Stimulated activated CD8-positive, alpha-beta memory T cell treated with anti-CD3 and anti-CD28 coated beads, Interleukin-12 subunit alpha, Interleukin-12 subunit beta, amount 100 ng/mL, for 24 hours (primary cell): ENCODE results near the gene ZBTB7C.

ENCODE experiments used
- DNase-seq: peaks from one replicate; pipeline ENCODE4 v3.0.0-alpha.2; 2020; ENCODE audit errors: extremely low read depth

Gene ZBTB7C

DNA sequence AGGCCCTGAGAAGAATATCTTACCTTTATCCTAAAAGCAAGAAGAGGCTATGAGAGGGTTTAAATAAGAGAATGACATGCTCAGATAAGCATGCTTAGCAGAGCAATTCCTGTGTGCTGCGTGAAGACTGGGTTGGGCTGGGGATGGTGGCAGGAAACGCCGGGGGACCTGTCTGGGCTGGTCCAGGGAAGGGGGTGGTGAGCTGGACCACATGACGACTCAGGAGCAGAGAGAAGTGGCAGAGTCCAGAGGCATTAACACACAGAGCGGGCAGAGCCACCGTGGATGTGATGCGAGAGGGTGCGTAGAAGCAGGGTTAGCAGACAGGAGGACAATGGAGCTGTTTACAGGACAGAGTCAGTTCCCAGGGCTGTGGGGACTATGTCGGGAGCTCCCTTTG lies 84.5 kb downstream of the ZBTB7C start:
- DNase-seq, result no peak

DNA sequence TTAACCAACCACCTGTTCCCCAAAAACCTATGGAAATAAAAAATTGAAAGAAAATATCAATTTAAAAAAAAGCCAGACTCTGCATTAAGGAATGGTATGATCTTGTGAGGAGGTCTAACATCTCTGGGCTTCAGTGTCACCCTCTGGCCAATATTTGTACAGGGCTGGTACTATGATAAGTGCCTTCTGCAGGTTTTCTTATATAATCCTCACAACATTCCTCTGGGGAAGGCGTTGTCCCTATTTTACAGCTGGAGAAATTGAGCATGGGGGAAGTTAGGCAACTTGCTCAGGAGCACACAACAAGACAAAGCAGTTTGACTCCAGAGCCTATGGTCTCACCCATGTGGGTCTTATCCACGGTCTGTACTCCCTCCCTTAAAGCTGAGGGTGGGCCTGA lies 86.0 kb downstream of the ZBTB7C start:
- DNase-seq, result no peak

DNA sequence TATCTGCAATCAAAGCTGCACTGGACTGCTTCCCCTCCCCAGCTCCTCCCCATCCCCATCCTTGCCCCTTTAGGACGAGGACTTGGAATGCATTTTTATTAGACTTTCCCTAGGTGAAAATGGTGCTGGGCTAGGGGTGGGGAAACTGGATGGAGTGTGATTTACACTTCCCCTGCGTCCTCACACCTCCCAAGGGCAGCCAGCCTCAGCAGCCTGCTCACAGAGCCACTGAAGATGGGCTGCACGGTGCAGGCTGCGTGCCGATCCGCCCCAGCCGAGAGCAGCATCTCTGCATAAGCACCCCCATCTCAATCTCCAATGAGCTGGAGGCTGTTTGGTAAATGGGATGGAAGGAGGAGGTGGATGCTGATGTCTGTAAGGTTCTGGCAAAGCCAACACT lies 87.6 kb downstream of the ZBTB7C start:
- DNase-seq, result no peak

DNA sequence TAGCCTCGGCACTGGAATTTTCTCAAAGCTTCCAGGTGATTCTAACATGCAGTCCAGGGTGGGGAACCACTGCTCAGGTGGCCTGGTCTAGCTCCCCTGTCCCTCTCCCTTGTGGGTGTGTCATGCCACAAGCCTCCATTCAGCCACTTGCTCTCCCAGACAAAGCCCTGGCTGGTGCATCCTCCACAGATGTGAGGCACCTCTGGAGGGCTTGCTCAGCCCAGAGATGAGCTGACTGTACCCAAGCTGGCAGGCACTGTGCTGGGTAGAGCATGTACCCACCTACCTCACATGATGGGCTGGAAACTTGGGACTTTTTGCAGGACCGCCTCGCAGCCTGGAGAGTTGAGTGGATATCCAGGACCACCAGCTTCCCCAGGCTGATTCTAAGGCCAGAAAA lies 88.1 kb downstream of the ZBTB7C start:
- DNase-seq, result no peak

DNA sequence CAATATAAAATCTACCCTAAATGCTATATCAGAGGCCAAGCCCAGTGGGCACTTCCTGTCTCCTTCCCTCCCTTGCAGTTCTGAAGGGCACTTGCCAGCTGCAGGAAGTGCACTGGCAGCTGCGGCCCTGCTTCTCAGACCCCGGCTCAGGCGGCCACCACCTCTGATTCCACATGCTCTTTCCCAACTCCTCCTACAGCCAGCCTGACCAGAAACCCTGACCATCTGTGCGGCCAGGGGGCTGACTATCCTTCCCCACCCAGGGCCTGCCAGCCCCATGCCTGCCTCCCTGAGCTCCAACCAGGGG lies 88.6 kb downstream of the ZBTB7C start:
- no peak for DNase-seq

DNA sequence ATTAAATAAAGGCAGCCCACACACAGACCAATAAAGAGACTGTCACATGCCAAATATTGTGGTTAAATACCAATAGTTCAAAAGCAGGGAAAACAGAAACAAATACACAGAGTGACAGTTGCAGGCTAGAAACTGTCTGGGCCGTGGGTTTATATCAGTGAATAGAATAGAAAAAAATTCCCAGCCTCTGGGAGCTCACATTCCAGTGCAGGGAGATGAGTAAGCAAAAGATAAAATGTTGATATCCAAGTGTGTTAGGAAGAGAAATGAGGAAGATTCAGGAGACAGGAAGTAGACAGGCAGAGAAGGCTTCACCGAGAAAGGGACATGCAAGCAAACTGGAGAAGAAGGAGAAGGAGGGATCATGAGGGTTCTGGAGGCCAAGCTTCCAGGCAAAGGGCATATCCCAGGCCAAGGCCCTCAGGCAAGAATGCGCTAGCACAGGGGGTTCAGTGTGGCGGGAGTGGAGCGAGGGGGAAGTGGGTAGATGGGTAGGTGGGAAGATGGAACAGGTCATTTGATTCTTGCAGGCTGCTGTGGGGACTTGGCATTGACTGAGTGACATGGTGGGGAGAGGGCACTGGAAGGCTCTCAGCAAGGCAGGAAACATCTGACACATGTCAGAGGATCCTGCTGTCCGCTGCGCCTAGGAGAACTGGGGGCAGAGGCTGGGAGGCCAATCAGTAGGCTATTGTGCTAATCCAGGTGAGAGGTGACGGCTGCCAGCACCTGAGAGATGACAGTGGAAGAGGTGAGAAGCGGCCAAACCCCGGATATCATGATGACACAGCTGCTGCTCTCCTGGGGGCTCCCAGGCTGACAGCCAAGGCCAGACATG lies 89.2 kb downstream of the ZBTB7C start:
- no peak for DNase-seq

- no peak for DNase-seq
These were observed 90.7 kb downstream of the ZBTB7C start for GRCh38 chr18:48318436-48318835.

- DNase-seq, result no peak
These were observed 91.3 kb downstream of the ZBTB7C start for GRCh38 chr18:48317781-48318381.

GRCh38 chr18:48316177-48316576 lies 93.0 kb downstream of the ZBTB7C start:
- no peak for DNase-seq

GRCh38 chr18:48314690-48315089 lies 94.5 kb downstream of the ZBTB7C start:
- no peak for DNase-seq

GRCh38 chr18:48313792-48314191 lies 95.4 kb downstream of the ZBTB7C start:
- no peak for DNase-seq

GRCh38 chr18:48312066-48312465 lies 97.1 kb downstream of the ZBTB7C start:
- DNase-seq, result no peak

- DNase-seq, result no peak
These were observed 98.2 kb downstream of the ZBTB7C start for GRCh38 chr18:48310999-48311398.

DNA sequence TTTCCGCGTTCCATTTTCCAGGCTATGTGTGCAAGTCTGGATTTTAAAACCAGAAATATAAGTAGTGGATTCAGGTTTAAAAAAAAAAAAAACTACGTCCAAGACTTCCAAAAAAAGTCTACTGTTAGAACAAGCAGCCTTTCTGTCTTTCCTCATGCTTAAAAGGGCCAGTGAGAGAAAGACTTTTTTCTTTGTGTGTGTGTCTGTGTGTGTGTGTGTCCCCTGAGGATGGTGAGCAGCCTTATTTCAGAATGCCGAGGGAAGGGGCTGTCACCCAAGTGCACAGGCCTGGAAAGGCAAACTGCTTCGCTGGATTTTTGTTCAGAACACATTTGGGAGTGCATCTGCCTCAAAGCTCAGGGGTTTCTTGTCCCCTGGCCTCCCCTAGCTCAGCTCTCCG lies 98.8 kb downstream of the ZBTB7C start:
- no peak for DNase-seq

GRCh38 chr18:48308755-48309575 lies 100.2 kb downstream of the ZBTB7C start:
- no peak for DNase-seq

DNA sequence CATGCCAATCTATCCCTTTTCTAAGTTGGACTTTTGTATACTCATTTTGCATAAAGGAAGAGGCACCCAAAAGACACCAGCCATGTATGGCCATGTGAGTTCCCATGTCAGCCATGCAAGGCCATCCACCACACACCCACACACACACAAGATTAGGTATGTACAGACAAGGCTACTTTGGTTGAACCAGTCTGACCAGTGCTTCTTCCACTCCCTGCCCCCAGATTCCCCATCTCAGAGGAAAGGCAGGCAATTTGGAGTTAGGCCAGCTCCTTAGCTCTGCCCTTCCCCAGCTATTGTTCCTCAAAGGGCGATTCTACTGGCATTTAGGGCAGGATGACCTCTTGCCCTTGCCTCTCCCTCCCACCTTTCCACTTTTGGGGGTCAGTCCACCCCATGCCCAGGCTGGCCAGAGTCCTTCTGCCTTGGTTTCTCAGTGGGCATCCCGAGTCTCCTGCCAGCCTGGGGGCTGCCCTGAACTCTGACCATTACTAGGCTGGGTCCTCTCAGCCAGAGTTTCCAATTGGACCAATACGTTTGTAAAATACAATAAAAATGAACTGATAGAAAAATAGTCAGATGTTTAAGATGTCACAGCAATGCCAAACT lies 101.1 kb downstream of the ZBTB7C start:
- no peak for DNase-seq

DNA sequence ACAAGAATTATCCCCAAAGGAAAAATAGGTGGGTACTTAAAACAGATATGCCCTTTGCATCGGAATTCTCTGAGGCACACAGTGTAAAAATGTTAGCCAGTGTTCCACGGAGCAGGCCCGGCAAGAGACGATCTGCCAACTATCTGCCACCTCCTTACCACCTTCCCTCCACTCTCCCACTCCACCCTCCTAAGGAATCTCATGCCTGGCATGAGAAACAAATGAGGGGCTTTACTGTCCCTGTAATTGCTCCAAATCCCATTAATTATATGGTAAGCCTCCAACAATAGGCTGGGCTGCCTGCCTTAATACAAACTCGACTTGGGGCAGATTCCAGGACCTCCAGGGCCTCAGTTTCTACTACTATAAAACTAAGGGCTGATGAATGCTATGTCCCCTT lies 102.3 kb downstream of the ZBTB7C start:
- no peak for DNase-seq

DNA sequence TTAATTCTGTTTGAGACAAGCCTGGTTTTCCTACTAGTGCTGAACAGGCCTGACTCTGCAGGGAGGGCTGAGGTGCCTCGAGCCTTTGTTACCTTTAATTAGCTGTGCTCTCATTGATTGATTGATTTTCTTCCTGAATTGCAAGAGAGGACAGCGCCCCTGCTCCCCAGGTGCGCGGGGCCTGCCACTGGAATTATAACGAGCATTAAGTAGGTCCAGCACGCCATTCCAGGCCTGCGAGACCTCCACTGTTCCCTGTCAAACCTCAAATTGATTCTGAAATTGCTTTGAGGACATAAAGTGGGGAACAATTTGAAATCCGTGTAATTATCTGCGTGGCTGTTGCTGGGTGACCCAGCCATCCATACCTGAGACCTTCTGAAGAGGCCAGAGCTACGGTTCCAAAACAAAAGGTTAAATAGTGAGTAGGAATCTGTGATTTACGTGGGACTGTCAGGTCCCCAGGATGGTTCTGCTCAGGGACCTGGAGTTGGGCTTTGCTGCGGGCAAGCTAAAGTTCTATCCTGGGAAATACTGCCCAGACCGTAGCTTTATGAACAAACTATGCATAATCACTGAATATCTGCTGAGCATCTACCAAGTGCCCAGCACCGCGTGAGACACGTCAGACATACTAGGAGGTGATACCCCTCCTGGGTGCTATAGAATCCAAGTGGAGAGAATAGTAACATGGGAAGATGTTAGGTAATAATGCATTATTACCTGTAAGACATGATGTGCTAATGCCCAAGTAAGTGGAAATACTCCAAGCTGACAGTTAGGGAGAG lies 104.1 kb downstream of the ZBTB7C start:
- DNase-seq, result no peak

DNA sequence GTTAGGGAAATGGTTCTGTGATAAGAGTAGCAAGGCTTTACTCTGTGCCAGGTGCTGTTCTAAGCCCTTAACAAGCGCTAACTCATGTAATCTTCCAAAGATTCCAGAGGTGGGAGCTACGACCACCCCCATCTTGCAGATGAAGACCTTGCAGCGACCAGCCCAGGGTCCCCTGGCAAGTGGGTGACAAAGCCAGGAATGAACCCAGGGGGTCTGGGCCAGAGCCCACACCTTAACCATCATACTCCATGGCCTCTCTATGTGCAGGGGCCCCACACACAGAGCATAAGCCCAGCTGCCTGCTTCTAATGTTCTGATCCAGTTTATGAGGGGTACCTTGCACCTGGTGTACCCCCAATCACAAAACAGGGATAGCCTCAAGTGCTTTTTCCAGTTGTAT lies 105.3 kb downstream of the ZBTB7C start:
- no peak for DNase-seq

DNA sequence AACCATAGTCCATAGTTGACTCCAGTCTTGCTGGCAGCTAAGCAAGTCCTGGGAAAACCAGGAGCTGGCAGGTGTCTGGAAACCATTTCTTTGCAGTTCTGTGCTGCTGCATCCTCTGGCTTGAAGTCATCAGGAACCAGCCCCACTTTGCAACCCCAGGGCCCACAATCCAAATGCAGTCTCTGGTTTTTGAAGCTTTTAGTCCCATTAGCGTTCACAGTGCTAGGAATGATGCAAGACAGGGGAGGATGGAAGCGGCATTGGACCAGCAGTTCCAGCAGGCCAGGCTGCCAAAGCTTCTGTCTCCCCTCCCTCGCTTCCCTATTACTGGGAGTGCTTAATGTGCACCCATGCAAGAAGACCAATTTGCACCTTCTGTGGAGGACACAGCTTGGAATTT lies 106.4 kb downstream of the ZBTB7C start:
- no peak for DNase-seq

DNA sequence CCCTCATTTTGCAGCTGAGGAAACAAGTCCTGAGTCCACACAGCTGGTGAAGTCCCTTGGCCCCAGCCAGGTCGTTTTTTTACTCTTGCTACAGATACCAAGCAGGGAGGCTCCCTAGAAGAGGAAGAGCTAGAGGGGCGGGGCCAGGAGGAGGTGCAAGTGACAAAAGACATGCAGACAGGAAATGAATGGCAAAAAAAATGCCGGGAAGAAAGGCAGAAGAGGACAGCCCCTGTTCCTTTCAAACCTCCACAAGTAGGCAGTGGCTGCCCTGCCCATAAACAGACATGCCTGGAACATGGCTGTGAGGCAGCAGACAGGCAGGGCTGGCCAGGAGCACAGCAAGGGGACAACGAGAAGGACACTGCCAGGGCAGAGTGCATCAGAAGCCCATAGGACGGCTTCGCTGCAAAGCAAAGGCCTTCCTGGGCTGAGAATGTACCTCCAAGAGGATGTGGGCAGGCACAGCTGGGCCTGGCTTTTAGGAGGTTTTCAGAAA lies 108.7 kb downstream of the ZBTB7C start:
- no peak for DNase-seq

DNA sequence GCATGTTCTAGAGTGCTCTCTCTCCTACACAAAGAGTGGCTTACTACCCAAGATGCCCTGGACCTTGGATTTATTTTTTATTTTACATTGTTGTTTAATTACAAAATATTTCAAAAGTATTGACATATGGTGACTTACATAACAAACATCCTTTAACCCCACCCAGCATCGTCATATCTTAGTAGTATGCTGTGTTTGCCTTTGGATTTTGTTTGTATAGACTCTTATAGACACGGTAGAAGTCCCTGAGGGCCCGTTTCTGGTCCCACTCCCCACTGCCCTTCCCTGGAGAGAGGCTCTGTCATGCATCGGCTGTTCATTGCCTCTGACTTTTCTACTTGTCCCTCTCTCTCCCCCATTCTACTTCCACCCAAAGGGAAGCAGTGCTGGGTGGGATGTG lies 112.0 kb downstream of the ZBTB7C start:
- no peak for DNase-seq
